Loucy (cell line): ENCODE data around the gene HRH3.

Experiments
- H2AFZ ChIP-seq: fragments of 200-600 bp; sonication (generic); 2 replicates; pipeline ENCODE4 v1.6.0; 2016; ENCODE audit warnings: antibody characterized with exemption, mild to moderate bottlenecking, low read length, moderate library complexity
- H3F3A ChIP-seq: fragments of 200-600 bp; 2 replicates; pipeline ENCODE4 v1.6.0; 2016; ENCODE audit warnings: antibody characterized with exemption, low read depth, mild to moderate bottlenecking
- H3K27me3 ChIP-seq: fragments of 200-600 bp; sonication (generic); 2 replicates; pipeline ENCODE4 v1.6.1; 2014; ENCODE audit warnings: low read length, mild to moderate bottlenecking; ENCODE audit not compliant: insufficient read depth, poor library complexity, severe bottlenecking
- H3K36me3 ChIP-seq: fragments of 200-600 bp; sonication (generic); 2 replicates; pipeline ENCODE4 v1.6.1; 2016; ENCODE audit warnings: low read length; ENCODE audit not compliant: insufficient read depth
- H3K4me1 ChIP-seq: fragments of 200-600 bp; sonication (generic); 2 replicates; pipeline ENCODE4 v1.5.1; 2014; ENCODE audit warnings: low read length, mild to moderate bottlenecking; ENCODE audit not compliant: insufficient read depth, poor library complexity, severe bottlenecking
- H3K4me2 ChIP-seq: fragments of 200-600 bp; sonication (generic); 2 replicates; pipeline ENCODE4 v1.6.0; 2014; ENCODE audit warnings: antibody characterized with exemption, low read length, low read depth, mild to moderate bottlenecking; ENCODE audit not compliant: poor library complexity, severe bottlenecking
- H3K4me3 ChIP-seq: fragments of 200-600 bp; sonication (generic); 2 replicates; pipeline ENCODE4 v1.5.1; 2014; ENCODE audit warnings: low read length, mild to moderate bottlenecking, mixed read lengths; ENCODE audit not compliant: poor library complexity, severe bottlenecking
- H3K79me2 ChIP-seq: fragments of 200-600 bp; sonication (generic); 2 replicates; pipeline ENCODE4 v1.6.1; 2014; ENCODE audit warnings: low read length; ENCODE audit not compliant: insufficient read depth
- H3K9ac ChIP-seq: fragments of 200-600 bp; sonication (generic); 2 replicates; pipeline ENCODE4 v1.6.0; 2014; ENCODE audit warnings: mild to moderate bottlenecking, low read depth, low read length, moderate library complexity; ENCODE audit not compliant: poor library complexity, severe bottlenecking
- H3K9me2 ChIP-seq: fragments of 200-600 bp; sonication (generic); replicated peaks from 2 replicates; pipeline ENCODE4 v1.6.1; 2016; ENCODE audit warnings: low read depth, low read length, mixed read lengths
- H3K9me3 ChIP-seq: fragments of 200-600 bp; sonication (generic); 2 replicates; pipeline ENCODE4 v1.6.1; 2014; ENCODE audit warnings: mild to moderate bottlenecking, antibody characterized with exemption, low read length, low read depth; ENCODE audit not compliant: insufficient read depth
- H4K20me1 ChIP-seq: fragments of 200-600 bp; sonication (generic); 2 replicates; pipeline ENCODE4 v1.6.0; 2014; ENCODE audit warnings: antibody characterized with exemption, low read length, mild to moderate bottlenecking; ENCODE audit not compliant: insufficient read depth, poor library complexity, severe bottlenecking
- EZH2phosphoT487 ChIP-seq: fragments of 200-600 bp; IDR thresholded peaks from 2 replicates; pipeline ENCODE4 v1.6.1; 2018; ENCODE audit warnings: antibody characterized with exemption, mild to moderate bottlenecking, moderate library complexity, borderline replicate concordance
- TF ChIP-seq, protein P1 (sequence below): fragments of 200-600 bp; sonication (generic); conservative IDR thresholded peaks from 2 replicates; pipeline ENCODE4 v1.5.1; 2014; ENCODE audit warnings: mild to moderate bottlenecking, antibody characterized with exemption, low read length

HRH3 gene

DNA sequence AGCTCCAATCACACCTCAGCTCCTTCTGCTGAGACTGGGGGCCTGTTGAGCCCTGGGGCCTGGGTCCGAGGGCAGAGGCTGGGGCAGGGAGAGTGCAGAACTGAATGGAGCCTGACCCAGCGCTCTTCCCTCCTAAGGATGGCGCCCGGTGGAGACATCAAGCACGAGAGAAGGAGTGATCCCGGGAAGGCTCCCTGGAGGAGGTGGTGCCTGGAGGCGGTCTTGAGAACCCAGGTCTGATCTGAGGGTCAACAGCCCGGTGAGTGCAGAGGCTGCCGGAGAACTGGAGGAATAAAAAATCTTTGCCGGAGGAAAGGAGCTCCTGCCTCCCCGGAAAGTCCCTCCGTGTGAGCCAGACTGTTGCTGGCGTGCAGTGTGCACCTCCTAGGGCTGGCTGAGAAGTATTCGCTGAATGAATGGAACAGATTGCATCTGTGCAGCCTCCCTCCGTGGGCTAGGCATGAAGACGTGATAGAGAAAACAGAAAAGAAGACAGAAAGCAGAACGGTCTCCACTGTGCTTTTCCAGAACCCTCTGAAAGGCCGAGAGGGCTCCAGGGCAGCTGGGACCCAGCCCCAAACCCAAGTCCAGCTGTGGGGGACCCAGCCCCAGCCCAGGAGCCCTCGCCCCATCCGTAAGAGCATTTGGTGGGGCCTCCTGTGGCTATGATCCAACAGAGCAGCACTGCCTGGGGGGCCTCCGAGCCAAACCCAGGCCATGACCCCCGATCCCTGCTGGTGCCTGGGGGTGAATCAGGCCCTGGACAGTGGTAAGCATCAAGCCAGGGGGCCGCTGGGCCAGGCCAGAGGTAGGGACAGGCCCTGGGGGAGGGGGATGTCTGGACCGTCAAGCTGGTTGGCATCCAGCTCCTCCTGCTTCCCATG is 6.9 kb upstream of the HRH3 start:
- Histone ChIP-seq H4K20me1 (no peaks in the 10 kb centered on the region), H3K4me2 (no peak overlapping the region), H2AFZ (no peak overlapping the region), H3K36me3 (no peaks in the 10 kb centered on the region), H3K9me2 (no peaks in the 10 kb centered on the region), H3K4me1 (no peaks in the 10 kb centered on the region), H3K9me3 (no peaks in the 10 kb centered on the region), H3K79me2 (no peaks in the 10 kb centered on the region), H3K27me3 (no peaks in the 10 kb centered on the region), H3K9ac (no peak overlapping the region), H3K4me3 (no peak overlapping the region), H3F3A (no peaks in the 10 kb centered on the region)
- no peak for TF ChIP-seq EZH2phosphoT487
- TF ChIP-seq, protein P1, sequence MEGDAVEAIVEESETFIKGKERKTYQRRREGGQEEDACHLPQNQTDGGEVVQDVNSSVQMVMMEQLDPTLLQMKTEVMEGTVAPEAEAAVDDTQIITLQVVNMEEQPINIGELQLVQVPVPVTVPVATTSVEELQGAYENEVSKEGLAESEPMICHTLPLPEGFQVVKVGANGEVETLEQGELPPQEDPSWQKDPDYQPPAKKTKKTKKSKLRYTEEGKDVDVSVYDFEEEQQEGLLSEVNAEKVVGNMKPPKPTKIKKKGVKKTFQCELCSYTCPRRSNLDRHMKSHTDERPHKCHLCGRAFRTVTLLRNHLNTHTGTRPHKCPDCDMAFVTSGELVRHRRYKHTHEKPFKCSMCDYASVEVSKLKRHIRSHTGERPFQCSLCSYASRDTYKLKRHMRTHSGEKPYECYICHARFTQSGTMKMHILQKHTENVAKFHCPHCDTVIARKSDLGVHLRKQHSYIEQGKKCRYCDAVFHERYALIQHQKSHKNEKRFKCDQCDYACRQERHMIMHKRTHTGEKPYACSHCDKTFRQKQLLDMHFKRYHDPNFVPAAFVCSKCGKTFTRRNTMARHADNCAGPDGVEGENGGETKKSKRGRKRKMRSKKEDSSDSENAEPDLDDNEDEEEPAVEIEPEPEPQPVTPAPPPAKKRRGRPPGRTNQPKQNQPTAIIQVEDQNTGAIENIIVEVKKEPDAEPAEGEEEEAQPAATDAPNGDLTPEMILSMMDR, result no peak

DNA sequence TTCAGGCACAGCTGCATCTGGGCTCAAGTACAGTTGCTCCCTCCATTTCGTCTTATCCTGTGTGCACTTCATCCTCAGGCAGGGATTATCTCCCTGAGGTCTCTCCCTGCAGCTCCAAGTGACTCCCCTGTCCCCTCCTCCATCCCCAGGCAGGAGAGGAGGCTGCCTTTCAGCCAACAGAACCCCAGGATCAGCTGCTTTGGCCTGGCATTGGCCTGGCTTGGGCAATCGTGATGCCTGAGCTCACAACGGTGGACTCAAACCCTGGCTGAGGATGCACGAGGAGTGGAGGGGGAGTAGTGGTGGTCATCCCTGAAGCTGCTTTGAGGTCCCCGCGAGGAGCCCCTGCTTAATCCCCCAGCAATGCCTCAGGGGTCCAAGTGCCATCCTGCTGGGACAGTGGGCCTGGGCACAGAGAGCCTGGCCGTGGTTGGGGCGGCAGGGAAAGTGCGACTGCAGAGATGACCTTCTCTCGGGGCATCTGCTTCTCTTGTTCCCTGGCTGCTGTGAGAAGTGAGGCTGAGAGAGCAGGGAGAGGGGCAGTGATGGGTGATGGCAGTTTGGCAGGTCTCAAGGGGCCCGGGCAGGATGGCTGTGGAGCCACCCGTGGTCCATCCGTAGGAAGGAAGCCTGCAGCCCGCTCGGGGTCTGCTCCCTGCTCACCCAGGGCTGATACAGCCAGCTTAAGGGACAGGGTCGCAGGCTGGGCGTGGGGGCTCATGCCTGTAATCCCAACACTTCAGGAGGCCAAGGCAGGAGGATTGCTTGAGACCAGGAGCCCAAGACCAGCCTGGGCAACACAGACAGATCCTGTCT is 6.0 kb upstream of the HRH3 start:
- Histone ChIP-seq H3K9me3 (no peaks in the 10 kb centered on the region), H3K36me3 (no peaks in the 10 kb centered on the region), H3K4me1 (no peaks in the 10 kb centered on the region), H3K4me2 (no peak overlapping the region), H3K79me2 (no peaks in the 10 kb centered on the region), H3K27me3 (no peaks in the 10 kb centered on the region), H2AFZ (no peak overlapping the region), H3K4me3 (no peak overlapping the region), H3K9me2 (no peaks in the 10 kb centered on the region), H4K20me1 (no peaks in the 10 kb centered on the region), H3F3A (no peaks in the 10 kb centered on the region), H3K9ac (no peak overlapping the region)
- no peak for TF ChIP-seq EZH2phosphoT487
- TF ChIP-seq, protein P1, result no peak

DNA sequence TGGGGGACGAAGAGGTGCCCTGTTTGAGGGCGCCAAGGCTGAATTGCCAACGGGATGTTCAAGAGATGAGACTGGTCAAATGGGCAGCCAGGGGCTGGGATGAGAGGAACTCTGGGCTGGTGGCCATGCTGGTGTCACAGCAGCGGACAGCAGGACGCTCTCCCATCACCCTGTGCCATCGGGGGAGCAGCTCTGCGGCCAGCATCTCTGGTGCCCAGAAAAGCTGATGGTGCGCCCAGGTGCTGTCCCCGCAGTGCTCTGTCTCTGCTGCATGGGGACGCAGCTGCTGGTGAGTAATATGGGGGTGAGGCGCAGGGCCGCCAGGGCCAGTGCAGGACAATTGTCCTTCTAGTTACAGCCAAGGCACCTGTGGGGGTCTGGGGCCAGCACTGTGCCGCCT is 4.9 kb upstream of the HRH3 start:
- Histone ChIP-seq H3K4me3 (no peak overlapping the region), H3K9me2 (no peaks in the 10 kb centered on the region), H3K79me2 (no peaks in the 10 kb centered on the region), H2AFZ (no peak overlapping the region), H3K4me1 (no peaks in the 10 kb centered on the region), H3K36me3 (no peaks in the 10 kb centered on the region), H3K9ac (no peak overlapping the region), H3F3A (no peaks in the 10 kb centered on the region), H3K4me2 (no peak overlapping the region), H3K9me3 (no peaks in the 10 kb centered on the region), H4K20me1 (no peaks in the 10 kb centered on the region), H3K27me3 (no peaks in the 10 kb centered on the region)
- TF ChIP-seq, protein P1, result no peak
- no peak for TF ChIP-seq EZH2phosphoT487
